Breast epithelium (tissue), 3 donors: ENCODE data around the gene SETBP1.

Source experiments
- POLR2A ChIP-seq: fragments of 450-650 bp; IDR thresholded peaks from one replicate; pipeline ENCODE4 v1.6.1; 2016; ENCODE audit warnings: antibody characterized with exemption, mild to moderate bottlenecking, moderate library complexity
- POLR2AphosphoS5 ChIP-seq, 3 donors: sonication (generic); formaldehyde crosslinking; IDR thresholded peaks; one replicate each; pipeline ENCODE4 v1.6.1; 2017; ENCODE audit warnings: antibody characterized with exemption in 3 of 3
- TF ChIP-seq, protein P1 (sequence below), 3 donors: fragments of 450-650 bp; IDR thresholded peaks; one replicate each; pipeline ENCODE4 v1.5.1; 2016 to 2017; ENCODE audit warnings: antibody characterized with exemption in 3 of 3, mild to moderate bottlenecking in 3 of 3, moderate library complexity in 3 of 3

DNA sequence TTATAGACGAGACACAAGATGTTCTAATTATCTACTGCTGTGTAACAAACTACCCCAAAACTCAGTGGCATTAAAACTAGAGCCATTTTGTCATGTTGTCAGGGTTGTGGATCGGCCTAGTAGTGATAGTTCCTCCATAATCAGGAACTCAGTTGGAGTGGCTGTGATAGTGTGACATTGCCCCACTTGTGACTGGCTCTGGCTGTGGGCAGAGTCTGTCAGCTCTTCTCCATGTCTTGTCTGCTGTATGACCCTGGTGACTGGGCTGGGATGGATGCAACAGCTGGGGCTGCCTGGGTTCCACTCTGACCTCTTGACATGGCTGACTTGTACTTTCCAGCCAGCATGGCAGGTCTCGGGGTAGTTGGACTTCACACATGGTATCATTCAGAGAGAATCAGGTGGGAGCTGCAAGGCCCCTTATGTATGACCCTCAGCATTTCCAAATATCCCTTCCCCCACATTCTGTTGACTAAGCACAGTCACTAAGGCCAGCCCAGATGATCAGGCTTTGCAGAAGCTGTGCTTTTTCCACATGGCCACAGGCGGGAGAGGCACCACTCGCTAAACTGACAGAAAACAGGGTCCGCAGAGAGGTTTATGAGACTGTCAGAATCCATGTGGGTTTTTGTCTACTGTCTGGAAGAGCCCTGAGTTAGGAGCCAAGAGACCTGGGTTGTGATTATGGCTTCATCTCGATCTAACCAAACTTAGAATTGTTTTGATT lies 50.3 kb downstream of the SETBP1 start:
- TF ChIP-seq, protein P1, sequence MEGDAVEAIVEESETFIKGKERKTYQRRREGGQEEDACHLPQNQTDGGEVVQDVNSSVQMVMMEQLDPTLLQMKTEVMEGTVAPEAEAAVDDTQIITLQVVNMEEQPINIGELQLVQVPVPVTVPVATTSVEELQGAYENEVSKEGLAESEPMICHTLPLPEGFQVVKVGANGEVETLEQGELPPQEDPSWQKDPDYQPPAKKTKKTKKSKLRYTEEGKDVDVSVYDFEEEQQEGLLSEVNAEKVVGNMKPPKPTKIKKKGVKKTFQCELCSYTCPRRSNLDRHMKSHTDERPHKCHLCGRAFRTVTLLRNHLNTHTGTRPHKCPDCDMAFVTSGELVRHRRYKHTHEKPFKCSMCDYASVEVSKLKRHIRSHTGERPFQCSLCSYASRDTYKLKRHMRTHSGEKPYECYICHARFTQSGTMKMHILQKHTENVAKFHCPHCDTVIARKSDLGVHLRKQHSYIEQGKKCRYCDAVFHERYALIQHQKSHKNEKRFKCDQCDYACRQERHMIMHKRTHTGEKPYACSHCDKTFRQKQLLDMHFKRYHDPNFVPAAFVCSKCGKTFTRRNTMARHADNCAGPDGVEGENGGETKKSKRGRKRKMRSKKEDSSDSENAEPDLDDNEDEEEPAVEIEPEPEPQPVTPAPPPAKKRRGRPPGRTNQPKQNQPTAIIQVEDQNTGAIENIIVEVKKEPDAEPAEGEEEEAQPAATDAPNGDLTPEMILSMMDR (IDR thresholded peaks at IDR 0.05) = no peak
- TF ChIP-seq POLR2AphosphoS5 (IDR thresholded peaks at IDR 0.05) (no peak), POLR2A (no peak)
